DOHH2 (cell line): ENCODE data around the gene PHGDH.

ENCODE experiments used
- H3F3A ChIP-seq: fragments of 200-600 bp; sonication (generic), shearing (Covaris generic); 2 replicates; pipeline ENCODE4 v1.6.0; 2016; ENCODE audit warnings: antibody characterized with exemption, mild to moderate bottlenecking; ENCODE audit not compliant: control insufficient read depth, insufficient read depth
- H3K27ac ChIP-seq: fragments of 200-600 bp; sonication (generic); 2 replicates; pipeline ENCODE4 v1.5.1; 2014; ENCODE audit warnings: low read depth, mild to moderate bottlenecking, low read length, moderate library complexity
- H3K27me3 ChIP-seq: fragments of 200-600 bp; sonication (generic); 2 replicates; pipeline ENCODE4 v1.6.1; 2014; ENCODE audit warnings: mild to moderate bottlenecking, low read length, mixed read lengths; ENCODE audit not compliant: control insufficient read depth
- H3K36me3 ChIP-seq: fragments of 200-600 bp; sonication (generic); 2 replicates; pipeline ENCODE4 v1.6.1; 2014; ENCODE audit warnings: mild to moderate bottlenecking, low read length, moderate library complexity, mixed read lengths; ENCODE audit not compliant: control insufficient read depth
- H3K4me1 ChIP-seq: fragments of 200-600 bp; sonication (generic); 2 replicates; pipeline ENCODE4 v1.6.1; 2014; ENCODE audit warnings: mild to moderate bottlenecking, low read length, mixed read lengths; ENCODE audit not compliant: control insufficient read depth
- H3K4me2 ChIP-seq: fragments of 200-600 bp; sonication (generic); 2 replicates; pipeline ENCODE4 v1.6.0; 2014; ENCODE audit warnings: mild to moderate bottlenecking, low read length, moderate library complexity
- H3K4me3 ChIP-seq: fragments of 200-600 bp; sonication (generic); 2 replicates; pipeline ENCODE4 v1.5.1; 2014; ENCODE audit warnings: mild to moderate bottlenecking, low read length, mixed read lengths
- H3K79me2 ChIP-seq: fragments of 200-600 bp; sonication (generic); 2 replicates; pipeline ENCODE4 v1.6.1; 2014; ENCODE audit warnings: mild to moderate bottlenecking, low read length, mixed read lengths; ENCODE audit not compliant: control insufficient read depth
- H3K9me2 ChIP-seq: fragments of 200-600 bp; sonication (generic); replicated peaks from 2 replicates; pipeline ENCODE4 v1.6.1; 2014; ENCODE audit warnings: mild to moderate bottlenecking, low read length, mixed read lengths; ENCODE audit not compliant: control insufficient read depth
- H3K9me3 ChIP-seq: fragments of 200-600 bp; sonication (generic); 2 replicates; pipeline ENCODE4 v1.6.1; 2014; ENCODE audit warnings: antibody characterized with exemption, low read length, mixed read lengths; ENCODE audit not compliant: control insufficient read depth, insufficient read depth
- H4K20me1 ChIP-seq: fragments of 200-600 bp; sonication (generic); 2 replicates; pipeline ENCODE4 v1.6.0; 2014; ENCODE audit warnings: low read depth, mild to moderate bottlenecking, antibody characterized with exemption, low read length, moderate library complexity; ENCODE audit not compliant: control insufficient read depth, insufficient read depth
- CTCF ChIP-seq: fragments of 200-600 bp; sonication (generic); IDR thresholded peaks from one replicate; pipeline ENCODE4 v1.5.1; 2014; ENCODE audit warnings: antibody characterized with exemption, mild to moderate bottlenecking, low read depth, low read length; ENCODE audit not compliant: poor library complexity, severe bottlenecking
- EZH2phosphoT487 ChIP-seq: fragments of 200-600 bp; sonication (generic); IDR thresholded peaks from 2 replicates; pipeline ENCODE4 v1.6.1; 2017; ENCODE audit warnings: borderline replicate concordance, mild to moderate bottlenecking, antibody characterized with exemption, low read length, moderate library complexity, mixed read lengths

Gene PHGDH

GRCh38 chr1:119739150-119739549, 27.4 kb downstream of the PHGDH start:
- no peaks in the 10 kb centered on the region for H3K27me3 ChIP-seq
- no peaks in the 10 kb centered on the region for H3F3A ChIP-seq
- no peaks in the 10 kb centered on the region for H4K20me1 ChIP-seq
- no peaks in the 10 kb centered on the region for H3K9me3 ChIP-seq
- H3K4me3 ChIP-seq: no peak overlapping the region
- no peaks in the 10 kb centered on the region for H3K79me2 ChIP-seq
- no peak overlapping the region for H3K4me2 ChIP-seq
- peaks cover 92% of the 10 kb centered on the region for H3K36me3 ChIP-seq
- no peaks in the 10 kb centered on the region for H3K9me2 ChIP-seq
- H3K4me1 ChIP-seq: no peaks in the 10 kb centered on the region
- TF ChIP-seq EZH2phosphoT487: no peak
- H3K27ac ChIP-seq: no peak overlapping the region

GRCh38 chr1:119740261-119740660, 28.5 kb downstream of the PHGDH start:
- H3K27ac ChIP-seq: no peak overlapping the region
- TF ChIP-seq EZH2phosphoT487: no peak
- TF ChIP-seq CTCF: no peak
- H3K36me3 ChIP-seq: peaks cover 88% of the 10 kb centered on the region
- H4K20me1 ChIP-seq: no peaks in the 10 kb centered on the region
- H3K4me3 ChIP-seq: no peak overlapping the region
- no peaks in the 10 kb centered on the region for H3K9me3 ChIP-seq
- no peaks in the 10 kb centered on the region for H3F3A ChIP-seq
- no peak overlapping the region for H3K4me2 ChIP-seq
- peaks cover 3% of the 10 kb centered on the region; the same call in 1 of the 2 replicates for H3K4me1 ChIP-seq
- H3K79me2 ChIP-seq: no peaks in the 10 kb centered on the region
- H3K27me3 ChIP-seq: no peaks in the 10 kb centered on the region
- H3K9me2 ChIP-seq: no peaks in the 10 kb centered on the region

GRCh38 chr1:119740896-119741780, 29.4 kb downstream of the PHGDH start:
- no peaks in the 10 kb centered on the region for H3F3A ChIP-seq
- no peak overlapping the region for H3K4me2 ChIP-seq
- TF ChIP-seq EZH2phosphoT487 (no peak), CTCF (no peak)
- no peaks in the 10 kb centered on the region for H4K20me1 ChIP-seq
- no peaks in the 10 kb centered on the region for H3K27me3 ChIP-seq
- H3K27ac ChIP-seq: no peak overlapping the region
- no peaks in the 10 kb centered on the region for H3K79me2 ChIP-seq
- H3K4me3 ChIP-seq: no peak overlapping the region
- no peaks in the 10 kb centered on the region for H3K9me3 ChIP-seq
- peaks cover 80% of the 10 kb centered on the region for H3K36me3 ChIP-seq
- H3K4me1 ChIP-seq: peaks cover 11% of the 10 kb centered on the region
- no peaks in the 10 kb centered on the region for H3K9me2 ChIP-seq

- no peaks in the 10 kb centered on the region for H3F3A ChIP-seq
- no peak overlapping the region for H3K4me3 ChIP-seq
- H3K27me3 ChIP-seq: no peaks in the 10 kb centered on the region
- no peak overlapping the region for H3K27ac ChIP-seq
- H3K36me3 ChIP-seq: peaks cover 69% of the 10 kb centered on the region
- no peaks in the 10 kb centered on the region for H3K79me2 ChIP-seq
- TF ChIP-seq EZH2phosphoT487: no peak
- no peak for TF ChIP-seq CTCF
- no peaks in the 10 kb centered on the region for H4K20me1 ChIP-seq
- no peaks in the 10 kb centered on the region for H3K9me3 ChIP-seq
- H3K9me2 ChIP-seq: no peaks in the 10 kb centered on the region
- peaks cover 11% of the 10 kb centered on the region for H3K4me1 ChIP-seq
- H3K4me2 ChIP-seq: no peak overlapping the region
Measured at GRCh38 chr1:119742202-119742601, 30.5 kb downstream of the PHGDH start.
